WTC11 (cell line): ENCODE results near the gene ZPR1. TPM values are rescaled to one million over a fixed set of nuclear protein-coding genes. Genes with fewer than 3 reads are reported as not detected.
A peak's percentile ranks its signal among the peaks of the same experiment; 100 is the strongest.
"Not testable (repeated sequence)": the region's sequence is repeated elsewhere in the genome, so short reads cannot be mapped to it uniquely, and the experiment has no call there.

Experiments
- ATAC-seq: fragments of 200-7000 bp; cut with Tn5 transposase; 2 replicates; pipeline ENCODE4 v1.10.0; 2021; ENCODE audit warnings: mild to moderate bottlenecking, moderate library complexity
- CTCF ChIA-PET: fragments of 300-600 bp; sonication (Branson Sonifier 250); formaldehyde crosslinking; loops from one replicate; lab custom pipeline; 2021; ENCODE audit warnings: antibody characterized with exemption; lab: Charles Lee
- POLR2A ChIA-PET: fragments of 350-600 bp; sonication (Branson Sonifier 250); formaldehyde crosslinking; loops from one replicate; lab custom pipeline; 2021; ENCODE audit warnings: antibody characterized with exemption; lab: Charles Lee
- DNase-seq: peaks from one replicate; pipeline ENCODE4 v3.0.0; 2021; ENCODE audit warnings: low spot score
- H3K27ac Mint-ChIP-seq: 2 replicates; pipeline ENCODE4 v1.8.0; 2021; ENCODE audit warnings: mixed read lengths
- H3K27me3 Mint-ChIP-seq: 2 replicates; pipeline ENCODE4 v1.8.0; 2021; ENCODE audit warnings: low read depth, mild to moderate bottlenecking, moderate library complexity, mixed read lengths
- H3K36me3 Mint-ChIP-seq: 2 replicates; pipeline ENCODE4 v1.8.0; 2021; ENCODE audit warnings: mixed read lengths
- H3K4me1 Mint-ChIP-seq: 2 replicates; pipeline ENCODE4 v1.8.0; 2022; ENCODE audit warnings: mixed read lengths
- H3K4me3 Mint-ChIP-seq: 2 replicates; pipeline ENCODE4 v1.8.0; 2021; ENCODE audit warnings: mild to moderate bottlenecking, moderate library complexity, mixed read lengths
- H3K9me3 Mint-ChIP-seq: 2 replicates; pipeline ENCODE4 v1.8.0; 2021; ENCODE audit warnings: mixed read lengths
- CREB1 ChIP-seq: sonication (generic); formaldehyde crosslinking; IDR thresholded peaks from 2 replicates; pipeline ENCODE4 v1.8.0; 2023; ENCODE audit warnings: mild to moderate bottlenecking, missing genetic modification reagents
- CREM ChIP-seq: sonication (generic); formaldehyde crosslinking; IDR thresholded peaks from 2 replicates; pipeline ENCODE4 v1.8.1; 2022; ENCODE audit warnings: mild to moderate bottlenecking, missing genetic modification reagents, moderate library complexity
- ELF4 ChIP-seq: sonication (generic); formaldehyde crosslinking; IDR thresholded peaks from 2 replicates; pipeline ENCODE4 v1.8.1; 2022; ENCODE audit warnings: low read depth, mild to moderate bottlenecking, moderate library complexity, missing genetic modification reagents
- HMGA2 ChIP-seq: fragments of 250-450 bp; sonication (Bioruptor Pico); IDR thresholded peaks from 2 replicates; pipeline ENCODE4 v1.4.0; 2021; ENCODE audit warnings: mild to moderate bottlenecking, moderate library complexity
- NFATC4 ChIP-seq: fragments of 250-450 bp; sonication (Bioruptor Pico); IDR thresholded peaks from 2 replicates; pipeline ENCODE4 v1.9.0; 2021; ENCODE audit warnings: mild to moderate bottlenecking
- NR2C2 ChIP-seq: sonication (generic); formaldehyde crosslinking; IDR thresholded peaks from 2 replicates; pipeline ENCODE4 v1.8.0; 2022; ENCODE audit warnings: mild to moderate bottlenecking, missing genetic modification reagents
- OVOL2 ChIP-seq: fragments of 250-450 bp; sonication (Bioruptor Pico); IDR thresholded peaks from 2 replicates; pipeline ENCODE4 v1.9.0; 2021; ENCODE audit warnings: mild to moderate bottlenecking, borderline replicate concordance
- RORB ChIP-seq: fragments of 250-450 bp; sonication (Bioruptor Pico); IDR thresholded peaks from 2 replicates; pipeline ENCODE4 v1.9.0; 2021; ENCODE audit warnings: mild to moderate bottlenecking
- SMAD4 ChIP-seq: sonication (generic); formaldehyde crosslinking; IDR thresholded peaks from 2 replicates; pipeline ENCODE4 v1.8.0; 2022; ENCODE audit warnings: mild to moderate bottlenecking, missing genetic modification reagents
- SOX15 ChIP-seq: fragments of 250-450 bp; sonication (Bioruptor Pico); IDR thresholded peaks from 2 replicates; pipeline ENCODE4 v1.9.0; 2021; ENCODE audit warnings: mild to moderate bottlenecking
- TCF7 ChIP-seq: sonication (generic); formaldehyde crosslinking; IDR thresholded peaks from 2 replicates; pipeline ENCODE4 v1.8.0; 2022; ENCODE audit warnings: mild to moderate bottlenecking, low read depth, missing genetic modification reagents, moderate library complexity
- ZNF121 ChIP-seq: sonication (generic); formaldehyde crosslinking; IDR thresholded peaks from 2 replicates; pipeline ENCODE4 v1.8.0; 2023; ENCODE audit warnings: missing genetic modification reagents
- ZNF317 ChIP-seq: sonication (generic); formaldehyde crosslinking; IDR thresholded peaks from 2 replicates; pipeline ENCODE4 v1.8.1; 2023; ENCODE audit warnings: low read depth, mild to moderate bottlenecking, moderate library complexity, missing genetic modification reagents, borderline replicate concordance
- ZNF423 ChIP-seq: fragments of 250-450 bp; sonication (Bioruptor Pico); IDR thresholded peaks from 2 replicates; pipeline ENCODE4 v2.1.2; 2022; ENCODE audit warnings: mild to moderate bottlenecking, moderate library complexity
- total RNA-seq: library from RNA; stranded (reverse); gene quantifications from 3 replicates; pipeline ENCODE4 v1.2.3, GENCODE V29; 2021
- TF ChIP-seq, protein P1 (sequence below): sonication (generic); formaldehyde crosslinking; IDR thresholded peaks from 2 replicates; pipeline ENCODE4 v1.8.1; 2022; ENCODE audit warnings: low read depth, mild to moderate bottlenecking, moderate library complexity, missing genetic modification reagents, borderline replicate concordance
- TF ChIP-seq, protein P2 (sequence below): sonication (generic); formaldehyde crosslinking; IDR thresholded peaks from 2 replicates; pipeline ENCODE4 v1.8.0; 2022; ENCODE audit warnings: mild to moderate bottlenecking, missing genetic modification reagents
- TF ChIP-seq, protein P3 (sequence below): fragments of 250-450 bp; sonication (Bioruptor Pico); IDR thresholded peaks from 2 replicates; pipeline ENCODE4 v1.9.0; 2021; ENCODE audit warnings: mild to moderate bottlenecking
- TF ChIP-seq, protein P4 (sequence below): sonication (generic); formaldehyde crosslinking; IDR thresholded peaks from 2 replicates; pipeline ENCODE4 v1.8.1; 2023; ENCODE audit warnings: mild to moderate bottlenecking, missing genetic modification reagents, moderate library complexity
- TF ChIP-seq, protein P5 (sequence below): sonication (generic); formaldehyde crosslinking; IDR thresholded peaks from 2 replicates; pipeline ENCODE4 v1.8.0; 2022; ENCODE audit warnings: mild to moderate bottlenecking, missing genetic modification reagents
- TF ChIP-seq, protein P6 (sequence below): sonication (generic); formaldehyde crosslinking; IDR thresholded peaks from 2 replicates; pipeline ENCODE4 v1.8.0; 2023; ENCODE audit warnings: missing genetic modification reagents

Gene ZPR1
- total RNA-seq, 1 experiment from 2014 or later: 59.6 TPM

DNA sequence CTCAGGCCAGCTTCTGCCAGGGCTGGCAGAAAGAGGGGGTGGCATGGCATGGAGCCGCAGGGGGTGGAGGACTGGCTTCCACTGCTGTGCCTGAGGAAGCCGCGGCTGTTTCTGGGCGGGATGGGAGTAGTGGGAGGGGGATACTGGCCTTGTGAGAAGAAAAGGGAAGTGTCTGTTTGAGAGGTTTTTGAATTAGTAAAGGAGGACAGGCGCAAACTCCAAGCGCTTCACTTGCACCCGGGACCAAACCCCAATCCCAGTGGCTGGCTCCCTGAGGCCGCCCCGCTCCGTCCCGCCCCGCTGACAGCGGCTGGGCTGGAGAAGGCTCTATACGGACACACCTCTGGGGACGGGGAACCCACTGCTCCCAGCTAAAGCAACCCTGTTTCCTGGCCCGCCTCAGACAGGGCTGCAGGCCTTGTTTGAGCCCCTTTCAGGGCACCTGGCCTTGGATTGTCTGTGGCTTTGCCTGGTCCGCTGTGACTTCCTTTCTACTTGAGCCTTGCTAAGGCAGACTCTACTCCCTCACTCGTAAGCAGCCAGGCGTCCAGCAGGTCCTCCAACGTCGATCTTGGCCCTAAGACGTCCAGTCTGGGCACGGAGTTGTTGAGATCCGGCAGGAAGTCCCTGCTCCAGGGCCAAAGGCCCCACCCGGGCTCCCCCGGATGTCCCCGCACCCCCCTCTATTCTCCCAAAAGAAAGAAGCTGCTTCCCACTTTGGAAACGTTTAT, 47.4 kb upstream of the ZPR1 start (continued):
- TF ChIP-seq ZNF121 (CRISPR knock-in tag) (no peak), HMGA2 (CRISPR knock-in tag) (no peak)
- TF ChIP-seq, protein P1, sequence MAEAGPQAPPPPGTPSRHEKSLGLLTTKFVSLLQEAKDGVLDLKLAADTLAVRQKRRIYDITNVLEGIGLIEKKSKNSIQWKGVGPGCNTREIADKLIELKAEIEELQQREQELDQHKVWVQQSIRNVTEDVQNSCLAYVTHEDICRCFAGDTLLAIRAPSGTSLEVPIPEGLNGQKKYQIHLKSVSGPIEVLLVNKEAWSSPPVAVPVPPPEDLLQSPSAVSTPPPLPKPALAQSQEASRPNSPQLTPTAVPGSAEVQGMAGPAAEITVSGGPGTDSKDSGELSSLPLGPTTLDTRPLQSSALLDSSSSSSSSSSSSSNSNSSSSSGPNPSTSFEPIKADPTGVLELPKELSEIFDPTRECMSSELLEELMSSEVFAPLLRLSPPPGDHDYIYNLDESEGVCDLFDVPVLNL (CRISPR knock-in tag): no peak

DNA sequence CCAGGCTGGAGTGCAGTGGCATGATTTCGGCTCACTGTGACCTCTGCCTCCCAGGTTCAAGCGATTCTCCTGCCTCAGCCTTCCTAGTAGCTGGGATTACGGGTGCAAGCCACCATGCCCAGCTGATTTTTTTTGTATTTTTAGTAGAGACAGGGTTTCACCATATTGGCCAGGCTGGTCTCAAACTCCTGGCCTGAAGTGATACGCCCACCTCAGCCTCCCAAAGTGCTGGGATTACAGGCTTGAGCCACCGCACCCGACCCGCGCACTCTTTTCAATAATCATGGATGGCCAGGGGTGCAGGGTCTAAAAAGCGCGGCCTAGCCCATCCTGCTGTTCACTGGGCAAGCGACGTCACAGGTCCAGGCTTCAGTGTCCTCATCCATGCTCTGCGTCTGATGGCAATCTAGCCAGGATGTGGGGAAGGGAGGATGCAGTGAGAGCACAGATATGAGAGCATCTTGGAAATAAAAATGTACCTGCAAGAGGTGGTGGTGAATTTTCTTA, 46.8 kb upstream of the ZPR1 start:
- H3K9me3 Mint-ChIP-seq, ATAC-seq, DNase-seq, H3K27ac Mint-ChIP-seq, H3K36me3 Mint-ChIP-seq, POLR2A ChIA-PET: not testable (repeated sequence)
- H3K27me3 Mint-ChIP-seq: peaks cover 11% of the 10 kb centered on the region
- CTCF ChIA-PET: interaction anchor here (1.8 to 6.0 kb wide), 3 partner anchors 44 to 310 kb away, joined by 12 to 358 read pairs (median 16); partner anchors contain the start of genes APOA5, PAFAH1B2 and ZPR1
- H3K4me1 Mint-ChIP-seq: peaks cover 14% of the 10 kb centered on the region
- H3K4me3 Mint-ChIP-seq: peak overlapping the region; percentile 59

DNA sequence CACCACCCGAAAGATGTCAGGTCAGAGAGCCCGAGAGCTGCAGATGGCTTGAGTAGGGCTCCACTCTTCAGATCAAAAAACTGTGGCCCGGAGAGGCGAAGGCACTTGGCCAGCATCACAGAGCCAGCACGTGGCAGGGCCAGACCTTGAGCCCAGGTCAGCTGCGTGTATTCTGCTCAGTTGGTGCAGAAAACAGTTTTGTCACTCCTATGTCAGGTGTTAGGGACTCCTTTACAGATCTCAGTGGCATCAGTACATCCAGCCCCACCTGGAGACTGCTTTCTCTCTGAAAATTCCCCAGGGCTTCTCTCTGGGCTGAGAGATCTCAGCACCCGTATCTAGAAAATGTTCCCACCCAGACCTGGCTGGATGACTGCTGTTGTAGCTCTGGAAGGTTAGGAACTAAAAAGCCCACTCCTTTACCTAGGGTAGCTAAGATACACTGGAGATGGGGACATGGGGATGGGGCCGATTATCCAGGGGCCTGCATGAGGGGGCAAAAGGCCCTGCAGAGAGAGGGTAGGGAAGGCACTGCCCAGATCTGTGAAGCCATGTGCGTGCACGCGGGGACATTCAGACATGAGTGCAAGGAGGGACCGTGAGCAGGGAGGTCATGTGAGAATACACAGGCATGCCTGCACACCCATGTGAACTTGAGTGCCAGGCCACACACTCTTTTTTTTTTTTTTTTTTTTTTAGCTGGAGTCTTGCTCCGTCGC, 46.2 kb upstream of the ZPR1 start:
- DNase-seq (no peak), ATAC-seq (no peak)
- Mint-ChIP-seq H3K27ac (no peak overlapping the region), H3K4me1 (peaks cover 13% of the 10 kb centered on the region), H3K4me3 (no peak overlapping the region; the same call in 1 of the 2 replicates), H3K9me3 (peaks cover 3% of the 10 kb centered on the region; the same call in 1 of the 2 replicates), H3K36me3 (no peaks in the 10 kb centered on the region), H3K27me3 (peaks cover 11% of the 10 kb centered on the region)
- TF ChIP-seq ELF4 (CRISPR knock-in tag) (no peak), SMAD4 (CRISPR knock-in tag) (no peak), NFATC4 (CRISPR knock-in tag) (no peak), NR2C2 (CRISPR knock-in tag) (no peak), CREB1 (CRISPR knock-in tag) (no peak), CREM (no peak), ZNF317 (CRISPR knock-in tag) (no peak)
- TF ChIP-seq, protein P2, sequence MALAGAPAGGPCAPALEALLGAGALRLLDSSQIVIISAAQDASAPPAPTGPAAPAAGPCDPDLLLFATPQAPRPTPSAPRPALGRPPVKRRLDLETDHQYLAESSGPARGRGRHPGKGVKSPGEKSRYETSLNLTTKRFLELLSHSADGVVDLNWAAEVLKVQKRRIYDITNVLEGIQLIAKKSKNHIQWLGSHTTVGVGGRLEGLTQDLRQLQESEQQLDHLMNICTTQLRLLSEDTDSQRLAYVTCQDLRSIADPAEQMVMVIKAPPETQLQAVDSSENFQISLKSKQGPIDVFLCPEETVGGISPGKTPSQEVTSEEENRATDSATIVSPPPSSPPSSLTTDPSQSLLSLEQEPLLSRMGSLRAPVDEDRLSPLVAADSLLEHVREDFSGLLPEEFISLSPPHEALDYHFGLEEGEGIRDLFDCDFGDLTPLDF (CRISPR knock-in tag): no peak
- POLR2A ChIA-PET: no interaction called here
- CTCF ChIA-PET: interaction anchor here (6.0 kb wide), 1 partner anchor 44 kb away, joined by 358 read pairs; the partner anchor contains the start of genes APOA5 and ZPR1

DNA sequence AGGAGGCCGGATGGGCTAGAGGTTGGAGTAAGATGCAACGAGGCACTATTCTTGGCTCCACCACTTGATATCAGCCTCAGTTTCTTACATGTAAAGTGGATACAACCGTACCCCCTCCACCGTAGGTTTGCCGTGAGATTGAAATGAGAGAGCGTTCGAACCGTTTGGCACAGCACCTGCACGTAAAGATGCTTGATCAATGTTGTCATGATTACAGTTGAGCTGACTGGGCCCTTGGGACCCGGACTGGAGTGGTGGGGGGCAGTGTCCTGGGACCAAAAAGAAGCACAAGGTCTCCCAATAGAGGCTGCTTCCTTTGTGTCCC, 45.6 kb upstream of the ZPR1 start:
- no peak overlapping the region for H3K4me3 Mint-ChIP-seq
- H3K36me3 Mint-ChIP-seq: no peaks in the 10 kb centered on the region
- no peak overlapping the region for H3K27ac Mint-ChIP-seq
- H3K4me1 Mint-ChIP-seq: peaks cover 13% of the 10 kb centered on the region
- ATAC-seq: no peak
- H3K27me3 Mint-ChIP-seq: peaks cover 11% of the 10 kb centered on the region
- CTCF ChIA-PET: interaction anchor here (6.0 kb wide), 1 partner anchor 43 kb away, joined by 358 read pairs; the partner anchor contains the start of genes APOA5 and ZPR1
- POLR2A ChIA-PET: no interaction called here
- peaks cover 3% of the 10 kb centered on the region; the same call in 1 of the 2 replicates for H3K9me3 Mint-ChIP-seq
- no peak for DNase-seq
- TF ChIP-seq TCF7 (no peak), OVOL2 (CRISPR knock-in tag) (no peak), ZNF423 (CRISPR knock-in tag) (no peak), SMAD4 (CRISPR knock-in tag) (no peak), SOX15 (CRISPR knock-in tag) (no peak), RORB (CRISPR knock-in tag) (no peak)
- TF ChIP-seq, protein P3, sequence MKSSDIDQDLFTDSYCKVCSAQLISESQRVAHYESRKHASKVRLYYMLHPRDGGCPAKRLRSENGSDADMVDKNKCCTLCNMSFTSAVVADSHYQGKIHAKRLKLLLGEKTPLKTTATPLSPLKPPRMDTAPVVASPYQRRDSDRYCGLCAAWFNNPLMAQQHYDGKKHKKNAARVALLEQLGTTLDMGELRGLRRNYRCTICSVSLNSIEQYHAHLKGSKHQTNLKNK (CRISPR knock-in tag): no peak
- TF ChIP-seq, protein P4, sequence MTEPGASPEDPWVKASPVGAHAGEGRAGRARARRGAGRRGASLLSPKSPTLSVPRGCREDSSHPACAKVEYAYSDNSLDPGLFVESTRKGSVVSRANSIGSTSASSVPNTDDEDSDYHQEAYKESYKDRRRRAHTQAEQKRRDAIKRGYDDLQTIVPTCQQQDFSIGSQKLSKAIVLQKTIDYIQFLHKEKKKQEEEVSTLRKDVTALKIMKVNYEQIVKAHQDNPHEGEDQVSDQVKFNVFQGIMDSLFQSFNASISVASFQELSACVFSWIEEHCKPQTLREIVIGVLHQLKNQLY (CRISPR knock-in tag): no peak
- TF ChIP-seq, protein P5, sequence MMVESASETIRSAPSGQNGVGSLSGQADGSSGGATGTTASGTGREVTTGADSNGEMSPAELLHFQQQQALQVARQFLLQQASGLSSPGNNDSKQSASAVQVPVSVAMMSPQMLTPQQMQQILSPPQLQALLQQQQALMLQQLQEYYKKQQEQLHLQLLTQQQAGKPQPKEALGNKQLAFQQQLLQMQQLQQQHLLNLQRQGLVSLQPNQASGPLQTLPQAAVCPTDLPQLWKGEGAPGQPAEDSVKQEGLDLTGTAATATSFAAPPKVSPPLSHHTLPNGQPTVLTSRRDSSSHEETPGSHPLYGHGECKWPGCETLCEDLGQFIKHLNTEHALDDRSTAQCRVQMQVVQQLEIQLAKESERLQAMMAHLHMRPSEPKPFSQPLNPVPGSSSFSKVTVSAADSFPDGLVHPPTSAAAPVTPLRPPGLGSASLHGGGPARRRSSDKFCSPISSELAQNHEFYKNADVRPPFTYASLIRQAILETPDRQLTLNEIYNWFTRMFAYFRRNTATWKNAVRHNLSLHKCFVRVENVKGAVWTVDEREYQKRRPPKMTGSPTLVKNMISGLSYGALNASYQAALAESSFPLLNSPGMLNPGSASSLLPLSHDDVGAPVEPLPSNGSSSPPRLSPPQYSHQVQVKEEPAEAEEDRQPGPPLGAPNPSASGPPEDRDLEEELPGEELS (CRISPR knock-in tag): no peak
- TF ChIP-seq, protein P6, sequence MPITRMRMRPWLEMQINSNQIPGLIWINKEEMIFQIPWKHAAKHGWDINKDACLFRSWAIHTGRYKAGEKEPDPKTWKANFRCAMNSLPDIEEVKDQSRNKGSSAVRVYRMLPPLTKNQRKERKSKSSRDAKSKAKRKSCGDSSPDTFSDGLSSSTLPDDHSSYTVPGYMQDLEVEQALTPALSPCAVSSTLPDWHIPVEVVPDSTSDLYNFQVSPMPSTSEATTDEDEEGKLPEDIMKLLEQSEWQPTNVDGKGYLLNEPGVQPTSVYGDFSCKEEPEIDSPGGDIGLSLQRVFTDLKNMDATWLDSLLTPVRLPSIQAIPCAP (CRISPR knock-in tag): no peak
